GM18526 (cell line): Measurements from ENCODE around the gene MOK.

Experiments used
- POLR2A ChIP-seq: IDR thresholded peaks from 3 replicates; pipeline ENCODE4 v1.6.1; 2011; ENCODE audit not compliant: insufficient read length; ENCODE audit errors: extremely low read depth

The MOK gene

DNA sequence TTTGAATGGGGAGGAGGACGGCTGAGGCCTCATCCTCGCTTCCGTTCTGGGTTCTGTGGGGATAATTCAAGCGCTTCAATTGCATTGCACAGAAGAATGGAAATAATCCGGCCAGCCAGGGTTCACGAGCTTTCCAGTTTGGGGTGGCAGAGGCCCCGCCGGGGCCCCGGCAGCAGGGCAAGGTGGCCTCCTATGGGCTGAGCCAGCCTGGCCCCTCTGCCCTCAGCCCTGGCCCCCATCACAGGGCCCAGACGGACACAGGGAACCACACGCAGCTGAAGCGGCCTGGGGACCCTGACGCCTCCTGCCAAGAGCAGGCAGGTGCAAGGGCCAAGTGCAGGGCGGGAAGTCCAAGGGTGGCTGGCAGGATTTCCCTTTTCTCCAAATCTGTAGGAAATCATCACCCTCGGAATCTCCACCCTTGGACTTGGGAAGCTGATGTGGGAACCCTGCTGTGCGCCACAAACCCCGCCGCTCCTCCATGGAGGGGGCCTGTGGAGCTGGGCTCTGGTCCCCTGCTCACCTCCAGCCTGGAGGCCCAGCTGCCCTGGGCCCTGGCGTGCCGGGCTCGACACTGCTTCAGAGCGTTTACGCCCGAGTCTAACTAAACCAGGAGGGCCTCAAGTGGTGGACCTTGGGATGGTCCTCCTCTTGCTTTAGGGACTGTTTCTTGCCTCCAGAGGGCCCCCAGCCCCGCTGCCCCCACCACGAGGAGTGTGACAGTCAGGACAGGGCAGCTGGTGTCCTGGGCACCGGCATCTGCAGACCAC, 78.4 kb downstream of the MOK start:
- no peak for TF ChIP-seq POLR2A

DNA sequence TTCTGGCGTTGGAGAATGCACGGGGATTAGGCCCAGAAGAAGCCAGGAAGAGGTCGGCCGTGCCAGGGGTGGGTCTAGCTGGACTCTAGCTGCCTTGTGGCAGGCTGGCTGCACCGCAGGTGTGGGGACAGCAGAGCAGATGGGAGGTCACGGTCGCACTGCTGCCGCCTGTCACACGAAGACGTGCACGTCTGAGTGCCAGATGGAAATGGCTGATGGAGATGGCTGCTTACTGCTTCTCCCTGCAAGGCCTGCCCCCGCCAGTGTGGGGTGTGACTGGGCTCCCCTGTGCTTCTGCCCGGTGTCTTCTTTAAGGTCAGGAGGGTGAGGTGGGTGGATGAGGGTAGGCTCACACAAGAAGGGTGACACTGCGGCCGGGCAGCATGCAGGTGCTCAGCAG, 79.0 kb downstream of the MOK start:
- no peak for TF ChIP-seq POLR2A

DNA sequence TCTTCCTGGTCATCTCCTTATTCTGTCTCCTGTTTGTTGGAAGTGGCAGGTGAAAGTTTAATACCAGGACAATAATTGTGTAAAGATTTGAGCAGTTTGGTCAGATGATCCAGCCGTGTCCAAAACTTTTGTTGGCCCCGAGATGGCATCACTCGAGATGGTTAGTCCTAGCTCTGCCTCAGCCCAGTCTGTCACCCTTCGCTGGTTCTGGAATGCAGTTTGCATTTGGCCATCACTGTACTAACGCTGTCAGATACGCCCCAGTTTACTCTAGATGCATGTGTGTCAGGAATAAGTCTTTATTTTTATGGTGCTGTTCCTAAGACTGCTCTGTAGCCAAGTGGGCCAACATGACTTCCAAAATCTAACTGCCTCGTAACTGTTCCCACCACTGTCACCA, 79.6 kb downstream of the MOK start:
- TF ChIP-seq POLR2A: no peak

DNA sequence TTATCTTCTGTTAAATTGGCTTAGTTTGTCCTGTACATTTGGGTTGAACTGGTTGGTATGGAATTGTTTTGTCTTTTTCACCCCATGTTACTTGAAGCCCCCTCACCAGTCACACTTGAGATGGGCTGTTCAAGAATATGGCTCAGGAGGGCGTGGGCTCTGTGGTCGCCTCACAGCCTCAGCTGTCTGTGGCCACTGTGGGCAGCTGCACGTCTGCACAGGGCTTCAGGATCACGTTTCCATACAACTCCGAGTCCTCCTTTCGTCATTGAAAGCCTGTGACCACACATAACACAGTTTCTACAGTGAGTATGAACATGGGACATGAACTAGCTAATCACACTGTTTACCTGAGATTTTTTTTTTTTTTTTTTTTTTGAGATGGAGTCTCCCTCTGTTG, 81.3 kb downstream of the MOK start:
- no peak for TF ChIP-seq POLR2A

DNA sequence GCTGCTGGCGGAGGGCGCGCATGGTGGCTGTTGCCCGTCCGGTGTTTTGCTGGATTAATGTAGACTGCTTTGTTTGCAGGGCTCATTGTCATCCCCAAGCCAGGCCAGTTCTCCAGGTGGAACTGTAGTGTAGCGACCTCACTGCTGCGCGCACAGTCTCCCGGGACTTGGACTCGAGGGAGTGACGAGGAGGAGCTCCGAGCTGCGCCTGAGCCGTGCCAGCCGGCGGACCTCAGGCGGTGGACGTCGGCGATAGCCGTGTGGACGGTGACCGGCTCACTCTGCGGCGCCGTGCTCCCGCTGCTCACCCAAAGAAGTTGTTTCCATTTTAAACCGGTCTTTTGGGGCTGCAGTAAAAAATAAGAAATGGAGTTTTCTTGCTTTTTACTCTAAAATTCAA, 82.2 kb downstream of the MOK start:
- TF ChIP-seq POLR2A: no peak

DNA sequence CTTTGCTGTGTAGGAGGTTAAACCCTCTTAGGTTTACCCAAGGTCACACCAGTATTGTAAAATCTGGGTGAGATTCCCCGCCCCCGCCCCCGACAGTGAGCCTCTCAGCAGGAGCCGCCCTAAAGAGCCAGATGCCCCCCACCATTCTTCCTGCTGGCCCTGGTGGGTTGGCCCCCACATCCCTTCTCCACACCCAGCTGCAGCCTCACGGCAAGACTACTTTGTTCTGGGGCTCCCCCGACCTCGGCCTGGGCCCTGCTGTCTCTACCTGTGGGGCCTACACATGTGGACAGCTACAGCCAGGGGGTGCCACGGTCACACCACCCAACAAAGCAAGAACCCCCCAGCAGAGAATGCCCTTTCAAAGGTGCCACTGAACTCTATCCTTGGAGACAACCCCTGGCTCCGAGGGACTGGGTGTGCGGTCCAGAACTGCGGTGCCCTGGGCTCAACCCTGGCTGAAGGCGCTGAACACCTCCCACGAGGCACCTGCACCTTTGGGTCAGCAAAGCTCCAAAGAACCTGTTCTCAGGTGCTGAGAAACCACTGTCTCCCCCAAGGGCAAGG, 82.9 kb downstream of the MOK start:
- no peak for TF ChIP-seq POLR2A

DNA sequence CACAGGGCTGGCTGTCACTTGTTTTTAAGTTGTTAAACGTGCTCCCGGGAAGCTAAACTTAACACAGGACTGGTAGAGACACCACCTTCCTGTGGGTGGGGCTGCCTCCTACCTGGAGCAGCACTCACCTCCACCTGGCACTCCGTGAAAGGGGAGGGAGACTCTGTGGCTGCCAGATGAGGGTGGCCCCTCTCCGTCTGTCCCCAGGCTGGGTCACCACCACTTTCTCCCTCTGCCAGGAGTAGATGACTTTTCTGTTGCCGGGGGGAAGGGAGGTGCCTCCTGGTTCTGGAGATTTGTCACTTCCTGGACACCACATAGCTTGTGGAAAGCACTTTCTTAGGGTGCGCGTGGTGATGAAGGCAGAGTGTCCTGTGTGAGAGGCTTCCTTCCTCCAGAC, 83.9 kb downstream of the MOK start:
- no peak for TF ChIP-seq POLR2A

DNA sequence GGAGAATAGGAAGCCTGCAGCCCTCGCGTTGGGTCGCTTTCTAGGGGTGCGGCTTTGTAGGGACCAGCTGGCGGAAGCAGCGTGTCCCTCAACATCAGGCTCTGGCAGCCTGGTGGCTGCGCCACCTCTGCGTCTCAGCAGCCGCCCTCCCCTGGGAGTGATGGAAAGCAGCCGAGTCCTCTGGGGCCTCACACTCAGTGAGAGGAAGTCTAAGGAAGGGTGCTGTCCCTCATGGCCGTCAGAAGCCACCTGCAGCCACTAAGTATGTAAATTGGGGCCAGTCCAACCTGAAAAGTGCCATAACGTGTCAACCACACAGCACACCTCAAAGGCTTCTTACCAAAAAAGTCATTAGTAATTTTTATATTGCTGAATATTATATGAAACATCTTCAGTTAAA, 84.9 kb downstream of the MOK start:
- TF ChIP-seq POLR2A: no peak

DNA sequence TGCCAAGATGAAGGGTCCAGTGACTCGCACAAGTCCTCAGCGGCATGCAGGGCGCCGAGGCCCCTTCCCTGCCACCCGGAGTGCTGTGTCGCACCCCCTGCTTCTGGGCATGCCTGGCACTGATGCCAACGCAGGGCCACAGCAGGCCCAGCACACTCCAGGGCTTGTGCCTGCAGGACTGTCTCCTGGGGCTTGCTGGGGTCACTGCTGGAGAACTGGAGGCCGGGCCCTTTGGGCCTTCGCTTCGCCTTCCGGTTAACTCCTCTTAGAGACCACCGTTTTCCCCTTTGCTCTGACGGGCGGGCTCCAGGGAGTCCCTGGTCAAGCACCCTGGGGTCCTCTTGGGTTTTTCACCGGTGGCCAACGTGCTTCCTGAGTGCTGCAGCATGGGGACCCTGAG, 85.6 kb downstream of the MOK start:
- TF ChIP-seq POLR2A: no peak

DNA sequence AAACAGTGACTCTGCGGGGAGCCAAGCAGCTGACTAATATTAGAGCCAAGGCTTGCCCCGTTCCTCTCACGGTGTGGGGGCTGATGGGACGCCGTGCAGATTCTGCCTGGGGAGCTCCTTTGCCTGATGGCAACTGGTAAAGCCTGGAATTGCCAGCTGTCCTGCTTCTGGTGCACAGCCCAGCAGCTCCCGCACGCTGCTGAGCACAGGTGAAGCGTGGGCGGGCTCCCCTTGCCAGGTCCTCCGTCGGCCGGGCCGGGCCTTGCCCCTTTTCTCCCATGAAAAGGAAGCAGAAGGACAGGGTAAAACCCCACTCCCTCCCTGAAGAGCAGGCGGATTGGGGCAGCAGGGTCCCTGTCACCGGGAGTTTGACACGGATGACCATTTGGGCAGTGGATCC, 86.3 kb downstream of the MOK start:
- TF ChIP-seq POLR2A: no peak

DNA sequence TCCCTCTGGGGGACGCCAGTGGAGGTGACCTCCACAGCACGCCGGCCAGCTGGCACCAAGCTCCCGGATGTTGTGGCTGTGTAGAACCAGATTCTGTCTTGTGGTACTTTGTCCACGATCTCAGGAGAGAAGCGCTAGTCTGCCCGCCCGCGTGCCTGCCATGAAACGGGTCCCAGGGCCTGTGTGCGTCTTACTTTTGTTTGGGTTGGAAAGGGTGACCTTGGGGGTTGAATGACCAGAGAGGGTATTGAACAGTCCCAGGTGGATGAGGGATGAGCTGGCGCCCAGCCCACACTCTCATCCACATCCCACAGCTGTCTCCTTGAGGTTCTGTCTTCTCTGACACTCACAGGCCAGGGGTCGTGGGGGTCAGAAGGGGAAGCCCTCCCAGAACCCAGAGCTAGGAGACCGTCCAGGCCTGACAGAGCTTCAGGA, 87.0 kb downstream of the MOK start:
- no peak for TF ChIP-seq POLR2A

DNA sequence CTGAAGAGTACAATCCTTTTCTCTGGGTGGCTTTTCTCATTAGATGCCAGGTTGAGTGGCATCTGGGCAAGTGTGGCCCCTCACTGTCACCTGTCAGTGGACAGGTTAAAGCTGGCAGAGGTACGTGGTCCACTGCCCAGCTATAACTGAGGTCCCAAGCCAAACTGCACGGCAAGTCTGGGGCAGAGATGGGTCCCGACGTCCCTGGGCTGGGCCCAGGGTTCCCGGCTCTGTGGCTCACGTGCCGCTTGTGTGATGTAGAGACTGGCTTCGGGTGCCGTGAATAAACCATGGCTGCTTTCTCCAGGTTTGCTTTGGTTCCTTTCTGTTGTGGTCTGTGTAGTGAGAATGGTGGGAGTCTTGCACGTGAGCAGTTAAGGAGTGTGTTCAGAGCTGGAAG, 87.6 kb downstream of the MOK start:
- no peak for TF ChIP-seq POLR2A

DNA sequence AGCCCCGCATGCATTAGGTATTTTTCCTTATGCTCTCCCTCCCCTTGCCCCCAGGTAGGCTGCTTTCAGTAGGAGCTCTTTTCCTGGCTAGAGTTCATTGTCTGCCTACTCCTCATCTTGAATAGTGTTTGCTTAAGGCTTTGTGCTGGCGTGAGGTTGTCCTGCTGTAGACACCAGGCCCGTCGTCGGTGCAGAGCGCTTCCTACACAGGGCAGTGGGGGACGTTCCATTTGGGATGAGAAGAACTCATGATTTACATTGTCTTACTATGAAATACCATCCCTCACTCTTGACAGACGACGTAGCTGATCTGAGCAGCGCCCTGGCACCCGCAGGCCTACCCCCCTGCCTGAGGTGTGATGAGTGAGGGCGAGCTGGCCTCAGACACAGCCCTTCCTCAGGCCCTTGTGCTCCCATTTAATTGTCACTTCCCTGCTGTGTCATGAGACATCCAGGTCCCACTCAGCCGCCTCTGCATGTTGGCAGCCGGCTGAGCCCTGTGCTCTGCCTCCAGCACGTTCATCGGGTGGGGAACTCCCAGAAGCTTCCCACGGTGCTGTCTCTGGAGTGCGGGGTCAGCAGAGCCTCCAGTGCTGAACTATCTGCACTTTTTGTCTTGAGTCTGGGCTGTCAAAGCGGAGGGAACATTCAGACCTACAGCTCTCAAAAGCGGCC, 89.3 kb downstream of the MOK start:
- no peak for TF ChIP-seq POLR2A

DNA sequence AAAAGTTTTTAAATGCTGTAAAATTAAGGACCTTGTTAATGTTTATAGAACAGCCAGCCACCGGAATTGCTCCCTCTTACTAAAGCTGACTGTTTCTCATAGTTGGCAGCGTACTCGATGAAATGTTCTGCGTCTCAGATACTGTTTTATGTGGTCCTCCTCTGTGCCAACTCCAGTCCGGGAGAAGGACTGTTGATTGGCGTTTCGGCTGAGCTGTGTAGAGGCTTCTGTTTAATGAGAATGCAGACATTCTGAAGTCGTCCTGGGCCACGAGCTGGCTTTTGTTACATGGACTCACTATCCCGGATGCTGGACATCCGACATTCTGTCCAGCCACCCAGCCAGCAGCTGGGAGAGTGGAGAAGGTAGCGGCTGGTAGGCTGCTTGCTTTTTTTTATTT, 89.9 kb downstream of the MOK start:
- TF ChIP-seq POLR2A: no peak

DNA sequence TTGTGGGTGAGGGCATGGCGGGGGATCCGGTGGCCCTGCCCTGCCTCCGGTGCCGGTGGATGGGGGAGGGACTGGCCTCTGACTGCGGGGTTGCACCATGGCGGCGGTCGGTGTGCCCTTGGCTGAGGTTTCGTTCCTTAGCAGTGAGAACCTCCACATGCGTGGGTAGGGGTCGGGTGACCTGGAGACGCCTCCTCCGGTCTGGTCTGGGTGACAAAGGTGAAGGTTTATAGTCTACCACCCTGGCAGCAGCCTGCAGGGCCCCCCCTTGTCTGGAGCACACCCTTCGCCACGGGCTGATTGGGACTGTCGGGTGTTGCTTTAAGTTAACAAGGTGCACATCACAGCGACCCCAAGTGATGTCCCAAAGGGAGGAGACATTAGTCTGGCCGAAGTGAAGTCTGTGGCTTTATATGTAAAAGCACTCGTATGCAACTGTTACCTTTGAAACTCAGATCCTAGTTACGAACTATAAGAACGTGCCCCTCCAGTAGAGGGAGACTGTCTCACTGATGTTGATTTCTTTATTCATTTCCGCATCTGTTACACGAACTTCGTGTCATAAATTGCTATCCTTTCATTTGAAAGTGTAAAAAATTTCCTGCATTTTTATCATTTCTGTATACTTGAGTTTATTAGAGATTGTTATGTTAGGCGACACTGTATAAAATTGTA, 90.8 kb downstream of the MOK start:
- TF ChIP-seq POLR2A: no peak

DNA sequence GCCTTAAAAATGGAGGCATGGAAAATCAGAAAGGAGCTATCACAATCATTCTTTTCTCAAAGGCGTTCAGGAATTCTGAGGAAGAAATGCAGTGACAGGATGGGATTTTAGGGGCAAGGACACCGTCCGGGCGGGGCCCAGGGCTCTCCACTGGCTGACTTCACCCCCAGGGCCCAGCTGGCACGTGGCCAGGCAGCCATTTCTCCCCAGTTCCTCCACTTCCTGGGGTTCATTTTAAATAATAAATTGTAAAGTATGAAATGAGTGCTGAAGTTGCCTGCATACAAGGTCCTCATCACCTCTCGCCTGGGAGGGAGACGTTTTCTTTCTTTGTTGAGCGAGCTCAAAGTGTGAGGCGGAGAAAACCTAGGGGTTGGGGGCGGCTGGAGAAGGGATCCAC, 91.5 kb downstream of the MOK start:
- no peak for TF ChIP-seq POLR2A

DNA sequence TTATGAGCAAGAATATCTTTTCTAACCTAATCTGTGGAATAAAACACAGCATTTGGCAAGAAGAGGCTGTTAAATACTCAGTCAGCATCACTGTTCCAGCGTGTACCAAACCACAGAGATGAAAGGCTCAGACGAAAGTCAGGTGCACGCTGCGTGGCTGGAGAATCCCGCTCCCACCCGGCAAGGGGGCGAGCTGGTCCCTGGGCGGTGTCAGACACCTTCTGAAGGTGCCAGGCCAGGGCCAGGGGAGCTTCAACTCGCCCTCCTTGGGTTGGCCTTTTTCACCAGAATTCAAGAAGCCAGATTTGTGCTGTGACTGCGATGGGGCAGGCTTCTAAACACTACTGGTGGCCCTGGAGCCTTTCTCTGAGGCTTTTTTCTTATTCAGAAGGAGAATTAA, 92.1 kb downstream of the MOK start:
- no peak for TF ChIP-seq POLR2A

DNA sequence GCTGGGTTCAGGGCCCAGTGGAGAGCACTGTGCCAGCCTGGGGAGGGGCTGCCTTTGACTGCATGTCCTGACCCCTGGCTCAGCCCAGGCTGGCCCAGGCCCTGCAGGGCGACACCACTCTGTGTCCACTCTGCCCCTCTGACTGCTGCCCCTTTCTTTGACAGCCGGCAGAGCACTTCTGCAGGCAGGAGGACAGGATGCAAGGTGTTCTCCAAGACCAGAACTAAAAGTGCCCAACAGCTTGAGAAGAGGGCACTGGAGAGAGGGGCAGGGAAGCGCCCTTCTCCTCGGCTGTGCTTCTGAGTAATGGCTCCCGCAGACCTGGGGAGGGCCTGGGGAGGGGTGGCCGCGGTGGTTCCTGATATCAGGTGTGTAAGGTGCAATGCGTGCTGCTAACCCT, 92.6 kb downstream of the MOK start:
- TF ChIP-seq POLR2A: no peak
